Glutamatergic neuron (in vitro differentiated cells): ENCODE results near the gene TRNP1. TPM values are rescaled to one million over a fixed set of nuclear protein-coding genes. Genes with fewer than 3 reads are reported as not detected.

Source experiments
- DNase-seq: peaks from one replicate; pipeline ENCODE4 v3.0.0; 2022
- H3K27ac Mint-ChIP-seq: one replicate; pipeline ENCODE4 v1.8.0; 2020; ENCODE audit warnings: mild to moderate bottlenecking, mixed read lengths, inconsistent platforms; ENCODE audit not compliant: unreplicated experiment
- H3K27me3 Mint-ChIP-seq: one replicate; pipeline ENCODE4 v1.8.0; 2020; ENCODE audit warnings: mild to moderate bottlenecking, moderate library complexity, mixed read lengths, inconsistent platforms; ENCODE audit not compliant: unreplicated experiment
- H3K36me3 Mint-ChIP-seq: one replicate; pipeline ENCODE4 v1.8.0; 2020; ENCODE audit warnings: mild to moderate bottlenecking, mixed read lengths, inconsistent platforms; ENCODE audit not compliant: unreplicated experiment
- H3K4me1 Mint-ChIP-seq: one replicate; pipeline ENCODE4 v1.8.0; 2020; ENCODE audit warnings: mild to moderate bottlenecking, low read depth, mixed read lengths, inconsistent platforms; ENCODE audit not compliant: unreplicated experiment
- H3K4me3 Mint-ChIP-seq: one replicate; pipeline ENCODE4 v1.8.0; 2020; ENCODE audit warnings: mild to moderate bottlenecking, mixed read lengths, inconsistent platforms; ENCODE audit not compliant: unreplicated experiment
- H3K9me3 Mint-ChIP-seq: one replicate; pipeline ENCODE4 v1.8.0; 2020; ENCODE audit warnings: mild to moderate bottlenecking, moderate library complexity, mixed read lengths, inconsistent platforms; ENCODE audit not compliant: unreplicated experiment
- CTCF ChIP-seq: fragments of 200-600 bp; sonication (generic); IDR thresholded peaks from one replicate; pipeline ENCODE4 v1.5.0; 2021; ENCODE audit not compliant: partially characterized antibody, unreplicated experiment
- total RNA-seq: library from RNA; stranded (reverse); fragmentation: NEBNext Ultra II Directional; extraction: Animal tissue kit (Norgen Biotek cat#: 25700); gene quantifications from one replicate; pipeline ENCODE4 v1.2.1, GENCODE V29; 2021; ENCODE audit not compliant: unreplicated experiment

Gene TRNP1
- total RNA-seq, 1 donor from 2014 or later: 13.9 TPM

- no peaks in the 10 kb centered on the region for H3K36me3 Mint-ChIP-seq
- H3K4me3 Mint-ChIP-seq: no peak overlapping the region
- H3K27me3 Mint-ChIP-seq: peaks cover 2% of the 10 kb centered on the region
- H3K27ac Mint-ChIP-seq: no peak overlapping the region
- no peak for DNase-seq
- H3K9me3 Mint-ChIP-seq: peaks cover 2% of the 10 kb centered on the region
- no peak for TF ChIP-seq CTCF
- H3K4me1 Mint-ChIP-seq: no peaks in the 10 kb centered on the region
Observed at GRCh38 chr1:27016376-27016775, 22.9 kb downstream of the TRNP1 start.

GRCh38 chr1:27017207-27017606 lies 23.7 kb downstream of the TRNP1 start:
- peaks cover 4% of the 10 kb centered on the region for H3K27me3 Mint-ChIP-seq
- H3K27ac Mint-ChIP-seq: no peak overlapping the region
- no peaks in the 10 kb centered on the region for H3K4me1 Mint-ChIP-seq
- DNase-seq: no peak
- H3K9me3 Mint-ChIP-seq: peaks cover 2% of the 10 kb centered on the region
- H3K4me3 Mint-ChIP-seq: no peak overlapping the region
- H3K36me3 Mint-ChIP-seq: no peaks in the 10 kb centered on the region
- TF ChIP-seq CTCF: no peak

GRCh38 chr1:27018316-27018715 lies 24.8 kb downstream of the TRNP1 start:
- DNase-seq: no peak
- Mint-ChIP-seq H3K4me1 (no peaks in the 10 kb centered on the region), H3K4me3 (no peak overlapping the region), H3K36me3 (no peaks in the 10 kb centered on the region), H3K27ac (no peak overlapping the region), H3K27me3 (peaks cover 8% of the 10 kb centered on the region), H3K9me3 (no peaks in the 10 kb centered on the region)
- no peak for TF ChIP-seq CTCF

GRCh38 chr1:27021354-27022031 lies 28.0 kb downstream of the TRNP1 start:
- Mint-ChIP-seq H3K4me3 (no peak overlapping the region), H3K36me3 (no peaks in the 10 kb centered on the region), H3K4me1 (no peaks in the 10 kb centered on the region), H3K27ac (no peak overlapping the region), H3K27me3 (peaks cover 8% of the 10 kb centered on the region), H3K9me3 (no peaks in the 10 kb centered on the region)
- TF ChIP-seq CTCF: no peak
- no peak for DNase-seq

- Mint-ChIP-seq H3K27me3 (peaks cover 14% of the 10 kb centered on the region), H3K36me3 (no peaks in the 10 kb centered on the region), H3K4me3 (no peak overlapping the region), H3K4me1 (peaks cover 6% of the 10 kb centered on the region), H3K27ac (no peak overlapping the region), H3K9me3 (peaks cover 1% of the 10 kb centered on the region)
- no peak for TF ChIP-seq CTCF
- no peak for DNase-seq
Observed at GRCh38 chr1:27025718-27026117, 32.2 kb downstream of the TRNP1 start.
